SK-N-SH (cell line): ENCODE measurements around the gene ADAMTS16.

ENCODE experiments used
- GABPA ChIP-seq: IDR thresholded peaks from 2 replicates; pipeline ENCODE4 v1.4.0; 2012; ENCODE audit warnings: low read depth, mild to moderate bottlenecking
- REST ChIP-seq: IDR thresholded peaks from 2 replicates; pipeline ENCODE4 v1.6.1; 2012; ENCODE audit warnings: mild to moderate bottlenecking, low read depth, low read length, moderate library complexity
- RXRA ChIP-seq: IDR thresholded peaks from 2 replicates; pipeline ENCODE4 v1.4.0; 2012; ENCODE audit warnings: low read depth, mild to moderate bottlenecking, borderline replicate concordance
- TAF1 ChIP-seq: IDR thresholded peaks from 2 replicates; pipeline ENCODE4 v1.6.1; 2012; ENCODE audit warnings: low read depth, mild to moderate bottlenecking, low read length, moderate library complexity, borderline replicate concordance
- TEAD4 ChIP-seq: IDR thresholded peaks from 2 replicates; pipeline ENCODE4 v1.4.0; 2012; ENCODE audit warnings: mild to moderate bottlenecking, borderline replicate concordance; ENCODE audit not compliant: insufficient read depth
- USF2 ChIP-seq: fragments of 150-350 bp; IDR thresholded peaks from 2 replicates; pipeline ENCODE4 v1.6.1; 2017; ENCODE audit warnings: antibody characterized with exemption, low read length, low read depth, borderline replicate concordance
- YY1 ChIP-seq: IDR thresholded peaks from 2 replicates; pipeline ENCODE4 v1.4.0; 2012; ENCODE audit warnings: low read depth, mild to moderate bottlenecking
- TF ChIP-seq, protein P1 (sequence below): fragments of 200-600 bp; sonication (generic); IDR thresholded peaks from 2 replicates; pipeline ENCODE4 v1.6.1; 2017; ENCODE audit warnings: antibody characterized with exemption, mild to moderate bottlenecking, moderate library complexity

DNA sequence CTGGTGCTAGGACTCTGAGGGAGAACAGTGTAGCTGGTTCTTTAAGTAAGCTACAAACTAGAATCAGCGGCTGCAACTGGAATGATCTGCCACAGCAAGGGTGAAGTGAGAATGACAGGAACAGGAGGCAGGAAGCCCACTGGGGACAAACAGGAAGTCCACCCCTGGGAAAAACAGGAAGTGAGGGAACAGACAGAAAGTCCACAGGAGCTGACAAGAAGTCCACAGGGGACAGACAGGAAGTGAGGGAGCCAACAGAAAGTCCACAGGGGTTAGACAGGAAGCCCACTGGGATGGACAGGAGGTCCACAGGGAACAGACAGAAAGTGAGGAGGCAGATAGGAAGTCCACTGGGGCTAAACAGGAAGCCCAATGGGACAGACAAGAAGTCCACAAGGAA is 15.5 kb downstream of the ADAMTS16 start:
- TF ChIP-seq REST (no peak), YY1 (no peak), TEAD4 (no peak), TAF1 (no peak), GABPA (no peak), RXRA (no peak), USF2 (no peak)
- TF ChIP-seq, protein P1, sequence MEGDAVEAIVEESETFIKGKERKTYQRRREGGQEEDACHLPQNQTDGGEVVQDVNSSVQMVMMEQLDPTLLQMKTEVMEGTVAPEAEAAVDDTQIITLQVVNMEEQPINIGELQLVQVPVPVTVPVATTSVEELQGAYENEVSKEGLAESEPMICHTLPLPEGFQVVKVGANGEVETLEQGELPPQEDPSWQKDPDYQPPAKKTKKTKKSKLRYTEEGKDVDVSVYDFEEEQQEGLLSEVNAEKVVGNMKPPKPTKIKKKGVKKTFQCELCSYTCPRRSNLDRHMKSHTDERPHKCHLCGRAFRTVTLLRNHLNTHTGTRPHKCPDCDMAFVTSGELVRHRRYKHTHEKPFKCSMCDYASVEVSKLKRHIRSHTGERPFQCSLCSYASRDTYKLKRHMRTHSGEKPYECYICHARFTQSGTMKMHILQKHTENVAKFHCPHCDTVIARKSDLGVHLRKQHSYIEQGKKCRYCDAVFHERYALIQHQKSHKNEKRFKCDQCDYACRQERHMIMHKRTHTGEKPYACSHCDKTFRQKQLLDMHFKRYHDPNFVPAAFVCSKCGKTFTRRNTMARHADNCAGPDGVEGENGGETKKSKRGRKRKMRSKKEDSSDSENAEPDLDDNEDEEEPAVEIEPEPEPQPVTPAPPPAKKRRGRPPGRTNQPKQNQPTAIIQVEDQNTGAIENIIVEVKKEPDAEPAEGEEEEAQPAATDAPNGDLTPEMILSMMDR = no peak
